ENCODE results near the gene RNMT. TPM values are rescaled to one million over a fixed set of nuclear protein-coding genes. Genes with fewer than 3 reads are reported as not detected.
A peak's percentile ranks its signal among the peaks of the same experiment; 100 is the strongest.

Gene RNMT
- total RNA-seq, 1 donor from 2014 or later: 45.8 TPM

DNA sequence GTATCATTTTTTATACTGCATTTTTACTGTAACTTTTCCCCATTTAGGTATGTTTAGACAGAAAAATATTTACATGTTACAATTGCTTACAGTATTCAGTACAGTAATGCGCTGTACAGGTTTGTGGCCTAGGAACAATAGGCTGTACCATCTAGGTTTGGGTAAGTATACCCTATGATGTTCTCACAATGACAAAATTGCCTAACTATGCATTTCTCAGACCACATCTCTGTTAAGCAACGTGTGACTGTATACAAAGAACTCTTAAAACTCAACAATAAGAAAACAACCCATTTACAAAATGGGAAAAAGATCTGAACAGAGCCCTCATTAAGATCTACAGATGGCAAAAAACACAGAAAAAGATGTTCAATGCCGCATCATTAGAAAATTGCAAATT is 29.5 kb upstream of the RNMT start:
- DNase-seq (ENCODE audit: low read depth): no peak
- Histone ChIP-seq H3K27ac (ENCODE audit: low read depth, low read length) (no peak overlapping the region), H2AFZ (ENCODE audit: low read depth, low read length) (no peak overlapping the region), H3K9me3 (ENCODE audit: insufficient read depth, low read depth, low read length) (peaks cover 4% of the 10 kb centered on the region), H3K4me1 (ENCODE audit: insufficient read depth, low read length) (no peaks in the 10 kb centered on the region), H3K4me2 (ENCODE audit: low read length) (no peak overlapping the region), H3K9ac (ENCODE audit: low read length) (no peak overlapping the region), H3K4me3 (ENCODE audit: insufficient read depth, low read depth, low read length) (no peak overlapping the region), H4K20me1 (ENCODE audit: insufficient read depth, low read length) (peaks cover 21% of the 10 kb centered on the region), H3K27me3 (ENCODE audit: insufficient read depth, low read length) (no peaks in the 10 kb centered on the region), H3K36me3 (ENCODE audit: insufficient read depth, low read length) (no peaks in the 10 kb centered on the region), H3K79me2 (ENCODE audit: insufficient read depth, low read length) (peaks cover 50% of the 10 kb centered on the region)
- no peaks in the 10 kb centered on the region for H3K36me3 Mint-ChIP-seq (ENCODE audit: low read depth, unreplicated experiment)
- H3K27me3 Mint-ChIP-seq (ENCODE audit: low read depth, unreplicated experiment): no peaks in the 10 kb centered on the region
- TF ChIP-seq, protein P1, sequence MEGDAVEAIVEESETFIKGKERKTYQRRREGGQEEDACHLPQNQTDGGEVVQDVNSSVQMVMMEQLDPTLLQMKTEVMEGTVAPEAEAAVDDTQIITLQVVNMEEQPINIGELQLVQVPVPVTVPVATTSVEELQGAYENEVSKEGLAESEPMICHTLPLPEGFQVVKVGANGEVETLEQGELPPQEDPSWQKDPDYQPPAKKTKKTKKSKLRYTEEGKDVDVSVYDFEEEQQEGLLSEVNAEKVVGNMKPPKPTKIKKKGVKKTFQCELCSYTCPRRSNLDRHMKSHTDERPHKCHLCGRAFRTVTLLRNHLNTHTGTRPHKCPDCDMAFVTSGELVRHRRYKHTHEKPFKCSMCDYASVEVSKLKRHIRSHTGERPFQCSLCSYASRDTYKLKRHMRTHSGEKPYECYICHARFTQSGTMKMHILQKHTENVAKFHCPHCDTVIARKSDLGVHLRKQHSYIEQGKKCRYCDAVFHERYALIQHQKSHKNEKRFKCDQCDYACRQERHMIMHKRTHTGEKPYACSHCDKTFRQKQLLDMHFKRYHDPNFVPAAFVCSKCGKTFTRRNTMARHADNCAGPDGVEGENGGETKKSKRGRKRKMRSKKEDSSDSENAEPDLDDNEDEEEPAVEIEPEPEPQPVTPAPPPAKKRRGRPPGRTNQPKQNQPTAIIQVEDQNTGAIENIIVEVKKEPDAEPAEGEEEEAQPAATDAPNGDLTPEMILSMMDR (IDR thresholded peaks at IDR 0.05; ENCODE audit: insufficient read depth, low read depth, low read length): no peak
- TF ChIP-seq EZH2 (IDR thresholded peaks at IDR 0.05; ENCODE audit: insufficient read depth, low read length): no peak
- peaks cover 11% of the 10 kb centered on the region for H3K9me3 Mint-ChIP-seq (ENCODE audit: unreplicated experiment)
- H3K27ac Mint-ChIP-seq (ENCODE audit: unreplicated experiment): peak overlapping the region; percentile 47
- H3K4me3 Mint-ChIP-seq (ENCODE audit: unreplicated experiment): no peak overlapping the region
- H3K4me1 Mint-ChIP-seq (ENCODE audit: low read depth, unreplicated experiment): peaks cover 3% of the 10 kb centered on the region
- FAIRE-seq: no peak

DNA sequence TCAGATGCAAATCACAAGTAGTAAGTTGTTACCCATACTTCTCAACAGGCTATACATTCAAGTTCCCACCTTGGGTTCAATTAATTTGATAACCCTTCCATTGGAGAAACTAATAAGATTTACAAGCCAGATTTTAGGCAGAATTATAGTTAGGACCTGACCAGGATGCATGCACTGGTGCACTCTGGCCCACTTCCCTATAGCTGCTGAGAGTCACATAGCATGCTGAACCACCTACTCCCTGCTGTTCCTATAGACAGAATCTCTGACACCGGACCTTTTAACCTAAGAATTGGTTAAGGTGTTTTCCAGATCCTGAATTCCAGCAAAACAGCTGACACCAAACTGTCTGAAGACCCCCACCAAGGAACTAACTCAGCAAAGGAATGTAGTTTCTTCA is 26.3 kb upstream of the RNMT start:
- Histone ChIP-seq H3K27me3 (ENCODE audit: insufficient read depth, low read length) (no peaks in the 10 kb centered on the region), H3K9me3 (ENCODE audit: insufficient read depth, low read depth, low read length) (peaks cover 7% of the 10 kb centered on the region), H3K36me3 (ENCODE audit: insufficient read depth, low read length) (no peaks in the 10 kb centered on the region), H4K20me1 (ENCODE audit: insufficient read depth, low read length) (peaks cover 22% of the 10 kb centered on the region), H3K27ac (ENCODE audit: low read depth, low read length) (no peak overlapping the region), H3K4me2 (ENCODE audit: low read length) (no peak overlapping the region), H2AFZ (ENCODE audit: low read depth, low read length) (no peak overlapping the region), H3K4me1 (ENCODE audit: insufficient read depth, low read length) (no peaks in the 10 kb centered on the region), H3K4me3 (ENCODE audit: insufficient read depth, low read depth, low read length) (no peak overlapping the region), H3K79me2 (ENCODE audit: insufficient read depth, low read length) (peaks cover 56% of the 10 kb centered on the region), H3K9ac (ENCODE audit: low read length) (no peak overlapping the region)
- TF ChIP-seq, protein P1 (IDR thresholded peaks at IDR 0.05; ENCODE audit: insufficient read depth, low read depth, low read length): no peak
- no peak for TF ChIP-seq EZH2 (IDR thresholded peaks at IDR 0.05; ENCODE audit: insufficient read depth, low read length)
- Mint-ChIP-seq H3K27me3 (ENCODE audit: low read depth, unreplicated experiment) (no peaks in the 10 kb centered on the region), H3K9me3 (ENCODE audit: unreplicated experiment) (peaks cover 7% of the 10 kb centered on the region), H3K4me1 (ENCODE audit: low read depth, unreplicated experiment) (peaks cover 3% of the 10 kb centered on the region), H3K36me3 (ENCODE audit: low read depth, unreplicated experiment) (peaks cover 10% of the 10 kb centered on the region), H3K27ac (ENCODE audit: unreplicated experiment) (no peak overlapping the region), H3K4me3 (ENCODE audit: unreplicated experiment) (no peak overlapping the region)
- no peak for FAIRE-seq
- no peak for DNase-seq (ENCODE audit: low read depth)

DNA sequence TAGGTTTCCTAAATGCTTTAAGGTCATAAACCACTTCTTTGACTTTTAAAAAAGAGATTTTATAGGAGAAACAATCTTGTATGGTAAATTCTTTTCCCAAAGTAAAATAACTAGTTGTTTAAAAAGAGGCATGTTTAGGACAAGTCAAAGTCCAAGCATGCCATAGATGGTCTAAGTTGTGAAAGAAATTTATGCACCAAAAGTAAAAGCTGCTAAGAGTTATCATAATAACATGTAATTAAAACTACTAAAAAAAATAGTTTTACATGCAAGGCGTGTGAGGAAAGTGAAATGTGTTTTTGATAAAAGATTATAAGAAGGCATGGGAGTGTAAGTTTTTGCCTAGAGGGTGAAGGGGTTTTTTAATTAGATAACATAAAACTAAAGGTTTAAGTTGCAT is 22.6 kb upstream of the RNMT start:
- H3K36me3 Mint-ChIP-seq (ENCODE audit: low read depth, unreplicated experiment): peaks cover 16% of the 10 kb centered on the region

More for the DNA sequence above, 22.6 kb upstream of the RNMT start:
- H3K36me3 ChIP-seq (ENCODE audit: insufficient read depth, low read length): no peaks in the 10 kb centered on the region
- peaks cover 13% of the 10 kb centered on the region for H4K20me1 ChIP-seq (ENCODE audit: insufficient read depth, low read length)
- FAIRE-seq (no peak), DNase-seq (ENCODE audit: low read depth) (peak; percentile 18)
- peaks cover 66% of the 10 kb centered on the region for H3K79me2 ChIP-seq (ENCODE audit: insufficient read depth, low read length)
- H3K4me1 Mint-ChIP-seq (ENCODE audit: low read depth, unreplicated experiment): no peaks in the 10 kb centered on the region
- peaks cover 7% of the 10 kb centered on the region for H3K9me3 ChIP-seq (ENCODE audit: insufficient read depth, low read depth, low read length)
- H3K27ac Mint-ChIP-seq (ENCODE audit: unreplicated experiment): no peak overlapping the region
- H3K27me3 Mint-ChIP-seq (ENCODE audit: low read depth, unreplicated experiment): no peaks in the 10 kb centered on the region
- H3K27me3 ChIP-seq (ENCODE audit: insufficient read depth, low read length): no peaks in the 10 kb centered on the region
- no peak overlapping the region for H2AFZ ChIP-seq (ENCODE audit: low read depth, low read length)
- no peaks in the 10 kb centered on the region for H3K4me1 ChIP-seq (ENCODE audit: insufficient read depth, low read length)
- H3K9ac ChIP-seq (ENCODE audit: low read length): no peak overlapping the region
- H3K4me3 ChIP-seq (ENCODE audit: insufficient read depth, low read depth, low read length): no peak overlapping the region
- no peak overlapping the region for H3K4me3 Mint-ChIP-seq (ENCODE audit: unreplicated experiment)
- TF ChIP-seq, protein P1 (IDR thresholded peaks at IDR 0.05; ENCODE audit: insufficient read depth, low read depth, low read length): no peak
- no peak for TF ChIP-seq EZH2 (IDR thresholded peaks at IDR 0.05; ENCODE audit: insufficient read depth, low read length)
- no peak overlapping the region for H3K27ac ChIP-seq (ENCODE audit: low read depth, low read length)
- H3K4me2 ChIP-seq (ENCODE audit: low read length): no peak overlapping the region
- peaks cover 17% of the 10 kb centered on the region for H3K9me3 Mint-ChIP-seq (ENCODE audit: unreplicated experiment)

All from astrocyte (in vitro differentiated cells and primary cell).